H9 (cell line): ENCODE results near the gene ZNF292. TPM values are rescaled to one million over a fixed set of nuclear protein-coding genes. Genes with fewer than 3 reads are reported as not detected.

Experiments used
- DNase-seq: peaks from one replicate; pipeline ENCODE4 v3.0.0-alpha.2; 2017
- H2AFZ ChIP-seq: one replicate; pipeline ENCODE4 v1.6.1; 2013; ENCODE audit warnings: mild to moderate bottlenecking, low read length, control low read depth, moderate library complexity
- H2AK5ac ChIP-seq: 2 replicates; pipeline ENCODE4 v1.6.1; 2013; ENCODE audit warnings: low read length, control low read depth, mixed read lengths; ENCODE audit not compliant: insufficient read length
- H2BK120ac ChIP-seq: one replicate; pipeline ENCODE4 v1.6.1; 2013; ENCODE audit warnings: low read depth, mild to moderate bottlenecking, low read length, control low read depth, inconsistent platforms; ENCODE audit not compliant: poor library complexity, severe bottlenecking
- H2BK12ac ChIP-seq: 2 replicates; pipeline ENCODE4 v1.6.1; 2013; ENCODE audit warnings: low read length, control low read depth, mixed read lengths, low read depth; ENCODE audit not compliant: insufficient read length
- H2BK15ac ChIP-seq: 2 replicates; pipeline ENCODE4 v1.6.1; 2013; ENCODE audit warnings: low read depth, low read length, control low read depth
- H2BK20ac ChIP-seq: one replicate; pipeline ENCODE4 v1.6.1; 2013; ENCODE audit warnings: low read depth, mild to moderate bottlenecking, low read length, control low read depth, inconsistent platforms; ENCODE audit not compliant: poor library complexity, severe bottlenecking
- H2BK5ac ChIP-seq: 2 replicates; pipeline ENCODE4 v1.6.1; 2013; ENCODE audit warnings: low read length, control low read depth, mixed read lengths; ENCODE audit not compliant: insufficient read length
- H3K14ac ChIP-seq: 2 replicates; pipeline ENCODE4 v1.6.1; 2013; ENCODE audit warnings: low read length, control low read depth; ENCODE audit not compliant: insufficient read depth
- H3K18ac ChIP-seq: 2 replicates; pipeline ENCODE4 v1.6.1; 2013; ENCODE audit warnings: low read depth, mild to moderate bottlenecking, mixed read lengths, low read length, control low read depth; ENCODE audit not compliant: insufficient read length
- H3K23ac ChIP-seq: 2 replicates; pipeline ENCODE4 v1.6.1; 2013; ENCODE audit warnings: low read length, control low read depth, mixed read lengths, low read depth; ENCODE audit not compliant: insufficient read length
- H3K23me2 ChIP-seq: 2 replicates; pipeline ENCODE4 v1.6.1; 2013; ENCODE audit warnings: low read depth, mild to moderate bottlenecking, mixed read lengths, low read length, control low read depth; ENCODE audit not compliant: insufficient read length, poor library complexity, severe bottlenecking
- H3K27ac ChIP-seq: 2 replicates; pipeline ENCODE4 v1.5.1; 2013; ENCODE audit warnings: low read length, control low read depth, mixed read lengths, low read depth; ENCODE audit not compliant: insufficient read length
- H3K27me3 ChIP-seq: 2 replicates; pipeline ENCODE4 v1.6.1; 2013; ENCODE audit warnings: low read length, control low read depth, inconsistent platforms; ENCODE audit not compliant: insufficient read depth
- H3K4ac ChIP-seq: 2 replicates; pipeline ENCODE4 v1.6.1; 2013; ENCODE audit warnings: low read depth, mild to moderate bottlenecking, control low read depth, inconsistent platforms, low read length, moderate library complexity
- H3K4me1 ChIP-seq: 2 replicates; pipeline ENCODE4 v1.6.1; 2013; ENCODE audit warnings: low read length, control low read depth, inconsistent platforms; ENCODE audit not compliant: insufficient read depth
- H3K4me2 ChIP-seq: 2 replicates; pipeline ENCODE4 v1.6.1; 2013; ENCODE audit warnings: low read length, control low read depth, mixed read lengths; ENCODE audit not compliant: insufficient read length, insufficient read depth
- H3K56ac ChIP-seq: 2 replicates; pipeline ENCODE4 v1.6.1; 2013; ENCODE audit warnings: low read depth, mild to moderate bottlenecking, mixed read lengths, low read length, control low read depth; ENCODE audit not compliant: insufficient read length
- H3K79me1 ChIP-seq: 2 replicates; pipeline ENCODE4 v1.6.1; 2013; ENCODE audit warnings: low read depth, mild to moderate bottlenecking, moderate library complexity, low read length, control low read depth, inconsistent platforms; ENCODE audit not compliant: insufficient read depth, poor library complexity, severe bottlenecking
- H3K79me2 ChIP-seq: 2 replicates; pipeline ENCODE4 v1.6.1; 2013; ENCODE audit warnings: low read length, control low read depth, inconsistent platforms; ENCODE audit not compliant: insufficient read depth
- H3K9ac ChIP-seq: 2 replicates; pipeline ENCODE4 v1.6.1; 2013; ENCODE audit warnings: low read length, control low read depth, mixed read lengths; ENCODE audit not compliant: insufficient read length; ENCODE audit errors: extremely low read depth
- H3K9me3 ChIP-seq: one replicate; pipeline ENCODE4 v1.6.1; 2013; ENCODE audit warnings: low read depth, low read length, inconsistent platforms; ENCODE audit not compliant: control insufficient read depth
- H3T11ph ChIP-seq: one replicate; pipeline ENCODE4 v1.6.1; 2013; ENCODE audit warnings: mild to moderate bottlenecking, low read length, control low read depth, inconsistent platforms
- H4K20me1 ChIP-seq: one replicate; pipeline ENCODE4 v1.6.1; 2013; ENCODE audit not compliant: control insufficient read depth, insufficient read length, insufficient read depth
- H4K5ac ChIP-seq: 2 replicates; pipeline ENCODE4 v1.6.1; 2013; ENCODE audit warnings: low read depth, mild to moderate bottlenecking, mixed read lengths, low read length, control low read depth; ENCODE audit not compliant: insufficient read length
- H4K8ac ChIP-seq: replicated peaks from 2 replicates; pipeline ENCODE4 v1.6.1; 2013; ENCODE audit warnings: low read length, control low read depth, mixed read lengths, low read depth; ENCODE audit not compliant: insufficient read length
- H4K91ac ChIP-seq: 2 replicates; pipeline ENCODE4 v1.6.1; 2013; ENCODE audit warnings: low read depth, mild to moderate bottlenecking, moderate library complexity, mixed read lengths, low read length, control low read depth; ENCODE audit not compliant: insufficient read length
- H3K27ac Mint-ChIP-seq, 3 experiments: 2 replicates in 2 of 3; 3 replicates in 1 of 3; pipeline ENCODE4 v1.8.0; 2020 to 2021; ENCODE audit warnings: mixed read lengths in 3 of 3, mild to moderate bottlenecking in 1 of 3, moderate library complexity in 1 of 3
- H3K27me3 Mint-ChIP-seq: 2 replicates; pipeline ENCODE4 v1.8.0; 2021; ENCODE audit warnings: low read depth, mild to moderate bottlenecking, moderate library complexity, mixed read lengths
- H3K36me3 Mint-ChIP-seq, 3 experiments: 2 replicates in 2 of 3; 3 replicates in 1 of 3; pipeline ENCODE4 v1.8.0; 2020 to 2021; ENCODE audit warnings: low read depth in 3 of 3, mixed read lengths in 3 of 3; ENCODE audit not compliant: insufficient read depth in 1 of 3
- H3K4me1 Mint-ChIP-seq, 2 experiments: 2 replicates each; pipeline ENCODE4 v1.8.0; 2020; ENCODE audit warnings: mixed read lengths in 2 of 2
- H3K4me3 Mint-ChIP-seq, 2 experiments: 2 replicates in 1 of 2; 3 replicates in 1 of 2; pipeline ENCODE4 v1.8.0; 2020 to 2021; ENCODE audit warnings: mild to moderate bottlenecking in 2 of 2, mixed read lengths in 2 of 2, moderate library complexity in 1 of 2
- H3K9me3 Mint-ChIP-seq, 2 experiments: 2 replicates in 1 of 2; 3 replicates in 1 of 2; pipeline ENCODE4 v1.8.0; 2020; ENCODE audit warnings: mild to moderate bottlenecking in 2 of 2, mixed read lengths in 2 of 2, moderate library complexity in 1 of 2
- CTCF ChIP-seq: fragments of 200-600 bp; sonication (generic); conservative IDR thresholded peaks from 3 replicates; pipeline ENCODE4 v1.8.0; 2021; ENCODE audit warnings: antibody characterized with exemption, mild to moderate bottlenecking
- WGBS: extraction: QIAGEN DNeasy Blood & Tissue Kit; methylation state at CpG from one replicate; pipeline ENCODE4 v1.1.7; 2013; ENCODE audit warnings: missing lambda C conversion rate, low lambda C conversion rate, mixed read lengths; ENCODE audit not compliant: insufficient read length; ENCODE audit errors: extremely low coverage; 5-methylcytosine and 5-hydroxymethylcytosine counted together
- total RNA-seq: library from RNA; stranded (reverse); gene quantifications from 2 replicates; pipeline ENCODE4 v1.2.1, GENCODE V29; 2021

Gene ZNF292
- total RNA-seq, 1 experiment from 2014 or later = 38.7 TPM

DNA sequence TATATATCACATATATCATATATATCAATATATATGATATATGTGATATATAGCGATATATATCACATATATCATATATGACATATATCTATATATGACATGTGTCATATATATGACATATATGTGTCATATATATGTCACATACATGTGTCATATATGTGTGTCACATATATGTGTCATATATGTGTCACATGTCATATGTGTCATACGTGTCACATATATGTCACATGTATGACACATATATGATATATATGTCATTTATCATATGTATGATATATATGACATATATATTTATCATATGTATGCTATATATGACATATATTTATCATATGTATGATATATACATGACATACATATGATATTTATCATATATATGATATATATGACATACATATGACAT is 27.6 kb upstream of the ZNF292 start:
- Mint-ChIP-seq H3K36me3 (0 out of 7 replicates have a peak, but pooled peaks cover 0 to 2% (median 0%) of the 10 kb centered on the region in 3 experiments), H3K27ac (no peak overlapping the region), H3K9me3 (peaks cover 0 to 2% of the 10 kb centered on the region in 2 experiments; a peak in 2 of 5 replicates), H3K4me3 (no peak overlapping the region), H3K4me1 (no peaks in the 10 kb centered on the region), H3K27me3 (no peaks in the 10 kb centered on the region; the same call in 1 of the 2 replicates)
- no CpG with 5 or more reads among the region's 2 CpGs for WGBS
- H3K4ac ChIP-seq = no peak overlapping the region
- H3K27me3 ChIP-seq = no peaks in the 10 kb centered on the region
- no peak overlapping the region for H3K4me2 ChIP-seq
- H3K14ac ChIP-seq = no peak overlapping the region
- H3K79me2 ChIP-seq = no peaks in the 10 kb centered on the region
- H3K79me1 ChIP-seq = no peaks in the 10 kb centered on the region
- H4K20me1 ChIP-seq = no peaks in the 10 kb centered on the region
- no peak overlapping the region for H2BK15ac ChIP-seq
- no peak overlapping the region for H3K27ac ChIP-seq
- TF ChIP-seq CTCF = no peak
- DNase-seq = no peak
- H2BK20ac ChIP-seq = no peak overlapping the region
- no peak overlapping the region for H3T11ph ChIP-seq
- no peak overlapping the region for H3K9ac ChIP-seq
- H3K56ac ChIP-seq = no peak overlapping the region
- H3K4me1 ChIP-seq = no peaks in the 10 kb centered on the region
- H3K23ac ChIP-seq = no peak overlapping the region
- no peak overlapping the region for H4K5ac ChIP-seq
- no peaks in the 10 kb centered on the region for H3K23me2 ChIP-seq
- no peak overlapping the region for H3K18ac ChIP-seq
- H3K9me3 ChIP-seq = no peaks in the 10 kb centered on the region
- H2BK5ac ChIP-seq = no peak overlapping the region
- H2AK5ac ChIP-seq = no peak overlapping the region
- no peak overlapping the region for H2BK12ac ChIP-seq
- no peak overlapping the region for H4K91ac ChIP-seq
- H2AFZ ChIP-seq = no peak overlapping the region
- no peak overlapping the region for H2BK120ac ChIP-seq
- H4K8ac ChIP-seq = no peak overlapping the region
